Epithelial cell of esophagus (primary cell): ENCODE measurements around the gene ISOC1.

Experiments
- DNase-seq: peaks from one replicate; pipeline ENCODE4 v3.0.0; 2010; ENCODE audit warnings: low read depth
- H3K4me3 ChIP-seq: 2 replicates; pipeline ENCODE4 v1.5.1; 2011; ENCODE audit warnings: mild to moderate bottlenecking, low read length, control low read depth
- TF ChIP-seq, protein P1 (sequence below): IDR thresholded peaks from 2 replicates; pipeline ENCODE4 v1.5.1; 2011; ENCODE audit warnings: low read depth, mild to moderate bottlenecking, low read length, control low read depth, inconsistent platforms; ENCODE audit not compliant: insufficient read depth; ENCODE audit errors: missing control alignments

ISOC1 gene

DNA sequence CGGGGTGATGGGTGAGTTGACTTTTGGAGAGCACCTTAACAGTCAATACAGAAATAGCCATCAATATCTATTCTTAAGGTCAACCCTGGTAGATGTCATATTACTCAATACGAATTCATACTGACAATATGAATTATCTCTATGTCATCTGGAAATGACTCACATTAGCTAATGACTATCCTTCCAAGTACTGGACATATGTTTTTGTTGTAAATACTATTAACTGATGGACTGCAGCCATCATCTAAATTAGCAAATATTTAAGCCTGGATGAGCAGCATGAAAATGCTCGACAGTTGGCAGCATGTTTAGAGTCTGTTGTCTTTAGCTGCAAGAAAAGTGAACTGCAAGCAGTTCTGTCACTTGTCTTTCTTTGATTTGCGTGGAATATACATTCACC, 19.6 kb upstream of the ISOC1 start:
- no peak overlapping the region for H3K4me3 ChIP-seq
- TF ChIP-seq, protein P1, sequence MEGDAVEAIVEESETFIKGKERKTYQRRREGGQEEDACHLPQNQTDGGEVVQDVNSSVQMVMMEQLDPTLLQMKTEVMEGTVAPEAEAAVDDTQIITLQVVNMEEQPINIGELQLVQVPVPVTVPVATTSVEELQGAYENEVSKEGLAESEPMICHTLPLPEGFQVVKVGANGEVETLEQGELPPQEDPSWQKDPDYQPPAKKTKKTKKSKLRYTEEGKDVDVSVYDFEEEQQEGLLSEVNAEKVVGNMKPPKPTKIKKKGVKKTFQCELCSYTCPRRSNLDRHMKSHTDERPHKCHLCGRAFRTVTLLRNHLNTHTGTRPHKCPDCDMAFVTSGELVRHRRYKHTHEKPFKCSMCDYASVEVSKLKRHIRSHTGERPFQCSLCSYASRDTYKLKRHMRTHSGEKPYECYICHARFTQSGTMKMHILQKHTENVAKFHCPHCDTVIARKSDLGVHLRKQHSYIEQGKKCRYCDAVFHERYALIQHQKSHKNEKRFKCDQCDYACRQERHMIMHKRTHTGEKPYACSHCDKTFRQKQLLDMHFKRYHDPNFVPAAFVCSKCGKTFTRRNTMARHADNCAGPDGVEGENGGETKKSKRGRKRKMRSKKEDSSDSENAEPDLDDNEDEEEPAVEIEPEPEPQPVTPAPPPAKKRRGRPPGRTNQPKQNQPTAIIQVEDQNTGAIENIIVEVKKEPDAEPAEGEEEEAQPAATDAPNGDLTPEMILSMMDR, result no peak
- DNase-seq, result no peak

DNA sequence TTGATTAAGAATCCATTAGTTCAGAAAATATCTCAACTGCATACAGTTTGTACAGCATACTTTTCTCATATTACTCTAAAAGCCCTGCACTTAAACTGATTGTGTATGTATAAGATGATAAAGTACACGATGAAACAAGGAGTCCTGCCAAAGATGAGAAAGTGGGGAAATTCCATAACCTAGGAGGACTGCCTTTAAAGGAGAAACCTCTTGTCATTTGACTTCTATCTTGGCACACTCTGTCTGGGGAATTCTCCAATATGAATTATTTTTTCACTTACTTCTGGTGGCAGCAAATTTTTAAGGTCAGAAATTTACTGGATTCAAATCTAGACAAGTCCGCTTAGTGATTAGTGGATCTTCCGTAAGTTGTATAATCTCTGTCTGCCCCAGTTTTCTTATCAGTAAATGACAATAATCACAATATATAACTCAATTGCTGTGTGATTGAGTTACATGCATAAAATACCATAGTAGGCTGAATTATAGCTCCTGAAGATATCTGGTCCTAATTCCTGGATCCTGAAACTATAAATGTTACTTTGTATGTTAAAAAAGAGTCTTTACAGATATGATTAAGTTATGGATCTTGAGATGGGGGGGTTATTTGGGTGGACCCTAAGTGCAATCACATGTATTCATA, 17.0 kb upstream of the ISOC1 start:
- TF ChIP-seq, protein P1, result no peak
- DNase-seq, result no peak
- no peak overlapping the region for H3K4me3 ChIP-seq

DNA sequence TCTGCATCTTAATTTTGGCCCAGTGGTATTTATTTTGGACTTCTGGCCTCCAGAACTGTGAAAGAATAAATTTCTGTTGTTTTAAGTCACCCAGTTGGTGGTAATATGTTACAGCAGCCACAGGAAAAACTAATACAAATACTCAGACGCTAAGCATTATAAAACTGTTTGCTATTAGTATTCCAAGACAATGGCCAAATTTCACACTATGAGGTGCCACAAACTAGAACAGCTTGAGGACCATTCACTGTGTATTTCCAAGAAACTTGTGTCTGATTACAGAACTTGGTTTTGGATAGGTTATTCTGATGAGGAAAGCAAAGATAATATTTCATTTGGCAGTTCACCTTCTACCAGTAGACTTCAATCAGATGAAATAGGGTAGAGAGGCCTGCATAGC, 16.3 kb upstream of the ISOC1 start:
- TF ChIP-seq, protein P1, result no peak
- no peak overlapping the region for H3K4me3 ChIP-seq
- DNase-seq, result no peak

DNA sequence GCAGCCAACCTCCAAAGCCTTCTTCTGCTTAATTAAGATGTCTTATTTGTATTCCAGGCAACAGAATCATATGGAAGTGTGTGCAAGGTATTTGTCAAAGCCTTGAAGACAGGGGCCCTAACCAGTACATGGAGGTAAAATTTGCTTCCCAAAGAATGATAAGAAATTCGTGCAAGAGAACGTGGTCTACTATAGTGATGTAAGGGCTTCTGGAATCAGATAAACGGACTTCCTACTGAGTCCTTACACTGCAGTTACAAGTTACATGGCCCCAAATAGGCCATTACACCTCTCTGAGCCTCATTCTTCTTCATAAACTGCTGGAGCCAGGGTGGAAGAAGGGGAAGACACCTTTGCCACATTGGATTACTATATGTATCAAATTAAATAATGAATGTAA, 15.9 kb upstream of the ISOC1 start:
- DNase-seq, result no peak

DNA sequence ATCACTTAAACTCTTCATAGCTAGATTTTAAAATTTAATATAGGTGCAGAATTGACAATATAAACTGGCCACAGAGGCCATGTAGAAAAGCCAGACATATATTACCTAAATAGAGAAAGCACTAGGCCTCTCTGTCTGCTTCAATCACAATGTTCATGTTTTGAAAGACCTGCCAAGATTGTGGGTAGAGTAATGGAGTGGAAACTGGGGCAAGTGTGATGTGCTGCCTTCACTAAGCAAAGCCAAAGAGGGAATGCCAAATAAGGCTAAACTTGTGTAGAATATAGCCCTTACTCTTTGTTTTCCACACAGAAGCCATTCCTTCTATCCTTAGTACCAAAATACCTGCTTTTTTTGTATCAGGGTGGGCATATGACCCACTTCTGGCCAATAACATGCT, 15.1 kb upstream of the ISOC1 start:
- no peak for DNase-seq
- H3K4me3 ChIP-seq, result no peak overlapping the region
- TF ChIP-seq, protein P1, result no peak

More for the DNA sequence above, 15.9 kb upstream of the ISOC1 start:
- TF ChIP-seq, protein P1, result no peak
- no peak overlapping the region for H3K4me3 ChIP-seq

DNA sequence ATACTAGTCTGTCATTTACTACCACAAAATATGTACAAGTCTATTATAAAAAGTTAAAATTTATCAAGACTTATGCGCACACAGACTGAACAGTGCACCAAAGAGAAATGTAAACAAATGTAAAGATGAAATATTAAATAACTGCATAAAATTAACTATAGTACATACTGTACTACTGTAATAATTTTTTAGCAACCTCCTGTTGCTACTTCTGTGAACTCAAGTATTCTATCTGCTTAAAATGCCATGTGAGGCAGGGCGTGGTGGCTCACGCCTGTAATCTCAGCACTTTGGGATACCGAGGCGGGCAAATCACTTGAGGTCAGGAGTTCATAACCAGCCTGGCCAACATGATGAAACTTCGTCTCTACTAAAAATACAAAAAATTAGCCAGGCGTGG, 13.8 kb upstream of the ISOC1 start:
- DNase-seq, result no peak
- TF ChIP-seq, protein P1, result no peak

More for the DNA sequence above, 13.8 kb upstream of the ISOC1 start:
- H3K4me3 ChIP-seq, result no peak overlapping the region
